ENCODE measurements around the gene USP3.

GRCh38 chr15:63600001-63600615 lies 95.7 kb downstream of the USP3 start:
- no peak for TF ChIP-seq CTCF (conservative IDR thresholded peaks at IDR 0.05; ENCODE audit: low read length)
- no peak for TF ChIP-seq EZH2phosphoT487 (IDR thresholded peaks at IDR 0.05; ENCODE audit: borderline replicate concordance, low read depth, low read length)
